Fibroblast of peridontal ligament (primary cell): ENCODE measurements around the gene JMJD1C.
"Not testable (repeated sequence)": the region's sequence is repeated elsewhere in the genome, so short reads cannot be mapped to it uniquely, and the experiment has no call there.

Experiments
- DNase-seq: peaks from one replicate; pipeline ENCODE4 v3.0.0-alpha.2; 2010; ENCODE audit errors: extremely low read depth

Gene JMJD1C

GRCh38 chr10:63261496-63261895 lies 204.3 kb downstream of the JMJD1C start:
- no peak for DNase-seq

GRCh38 chr10:63260860-63261251 lies 204.9 kb downstream of the JMJD1C start:
- no peak for DNase-seq

- no peak for DNase-seq
Measured at GRCh38 chr10:63260103-63260859, 205.5 kb downstream of the JMJD1C start.

- no peak for DNase-seq
Measured at GRCh38 chr10:63258920-63259678, 206.7 kb downstream of the JMJD1C start.

GRCh38 chr10:63257778-63258177 lies 208.0 kb downstream of the JMJD1C start:
- no peak for DNase-seq

- peak; percentile 72 for DNase-seq
Measured at GRCh38 chr10:63256009-63256773, 209.6 kb downstream of the JMJD1C start.

GRCh38 chr10:63255316-63255715 lies 210.5 kb downstream of the JMJD1C start:
- DNase-seq: no peak

- DNase-seq: no peak
Measured at GRCh38 chr10:63253040-63253439, 212.7 kb downstream of the JMJD1C start.

GRCh38 chr10:63252095-63252762 lies 213.5 kb downstream of the JMJD1C start:
- DNase-seq: no peak

GRCh38 chr10:63250032-63250431 lies 215.7 kb downstream of the JMJD1C start:
- no peak for DNase-seq

- DNase-seq: no peak
Measured at GRCh38 chr10:63247771-63248170, 218.0 kb downstream of the JMJD1C start.

- no peak for DNase-seq
Measured at GRCh38 chr10:63246356-63246755, 219.4 kb downstream of the JMJD1C start.

GRCh38 chr10:63241841-63242281 lies 223.9 kb downstream of the JMJD1C start:
- no peak for DNase-seq

GRCh38 chr10:63240807-63241206 lies 225.0 kb downstream of the JMJD1C start:
- no peak for DNase-seq

- DNase-seq: no peak
Measured at GRCh38 chr10:63238501-63238900, 227.3 kb downstream of the JMJD1C start.

- DNase-seq: no peak
Measured at GRCh38 chr10:63237396-63237795, 228.4 kb downstream of the JMJD1C start.

- peak; percentile 91 for DNase-seq
Measured at GRCh38 chr10:63236113-63236935, 229.5 kb downstream of the JMJD1C start.

GRCh38 chr10:63235136-63235535 lies 230.6 kb downstream of the JMJD1C start:
- not testable (repeated sequence) for DNase-seq

- DNase-seq: no peak
Measured at GRCh38 chr10:63229161-63229560, 236.6 kb downstream of the JMJD1C start.

GRCh38 chr10:63228237-63228636 lies 237.5 kb downstream of the JMJD1C start:
- no peak for DNase-seq
